C4-2B (cell line): Measurements from ENCODE around the gene SLC38A1.

ENCODE experiments used
- CTCF ChIP-seq: fragments of 450-650 bp; conservative IDR thresholded peaks from 2 replicates; pipeline ENCODE4 v1.5.1; 2017; ENCODE audit warnings: mild to moderate bottlenecking
- ZFX ChIP-seq: fragments of 450-650 bp; IDR thresholded peaks from 2 replicates; pipeline ENCODE4 v1.6.1; 2017

GRCh38 chr12:46298261-46298660 is 29.4 kb upstream of the SLC38A1 start:
- TF ChIP-seq CTCF (no peak), ZFX (no peak)
